SK-N-SH treated with all-trans-retinoic acid at 6 μM for 48 hours (cell line): ENCODE measurements around the gene ZSCAN25.
"Not testable (repeated sequence)": the region's sequence is repeated elsewhere in the genome, so short reads cannot be mapped to it uniquely, and the experiment has no call there.

Experiments used
- ARNTL ChIP-seq: fragments of 450-650 bp; formaldehyde crosslinking; IDR thresholded peaks from 2 replicates; pipeline ENCODE4 v1.5.0; 2020; ENCODE audit warnings: low read depth, mild to moderate bottlenecking, moderate library complexity, borderline replicate concordance
- BACH2 ChIP-seq: fragments of 250-450 bp; sonication (Bioruptor Pico); IDR thresholded peaks from 2 replicates; pipeline ENCODE4 v1.9.0; 2021; ENCODE audit warnings: mild to moderate bottlenecking, borderline replicate concordance
- ESRRG ChIP-seq: fragments of 250-450 bp; sonication (Bioruptor Pico); IDR thresholded peaks from 2 replicates; pipeline ENCODE4 v1.6.1; 2021; ENCODE audit warnings: mild to moderate bottlenecking
- ISL1 ChIP-seq: fragments of 250-450 bp; sonication (Bioruptor Pico); IDR thresholded peaks from 2 replicates; pipeline ENCODE4 v2.1.2; 2022; ENCODE audit warnings: mild to moderate bottlenecking, moderate library complexity
- PATZ1 ChIP-seq: fragments of 250-450 bp; sonication (Bioruptor Pico); IDR thresholded peaks from 2 replicates; pipeline ENCODE4 v1.8.0; 2020; ENCODE audit warnings: mild to moderate bottlenecking, moderate library complexity, borderline replicate concordance
- PPARA ChIP-seq: fragments of 250-450 bp; sonication (Bioruptor Pico); IDR thresholded peaks from 2 replicates; pipeline ENCODE4 v1.5.0; 2020; ENCODE audit warnings: mild to moderate bottlenecking, borderline replicate concordance
- TCF4 ChIP-seq: fragments of 250-450 bp; sonication (Bioruptor Pico); IDR thresholded peaks from 2 replicates; pipeline ENCODE4 v1.8.0; 2021; ENCODE audit warnings: mild to moderate bottlenecking, moderate library complexity, borderline replicate concordance
- TOX ChIP-seq: fragments of 250-450 bp; sonication (Bioruptor Pico); IDR thresholded peaks from 2 replicates; pipeline ENCODE4 v1.8.0; 2021; ENCODE audit warnings: mild to moderate bottlenecking, moderate library complexity, borderline replicate concordance
- ZFP3 ChIP-seq: fragments of 250-450 bp; sonication (Bioruptor Pico); IDR thresholded peaks from 2 replicates; pipeline ENCODE4 v1.5.0; 2020; ENCODE audit warnings: mild to moderate bottlenecking, moderate library complexity
- ZNF565 ChIP-seq: fragments of 450-650 bp; formaldehyde crosslinking; conservative IDR thresholded peaks from 2 replicates; pipeline ENCODE4 v1.5.0; 2020; ENCODE audit warnings: low read depth, mild to moderate bottlenecking, moderate library complexity
- ZNF70 ChIP-seq: fragments of 450-650 bp; formaldehyde crosslinking; IDR thresholded peaks from 2 replicates; pipeline ENCODE4 v1.5.0; 2020; ENCODE audit warnings: mild to moderate bottlenecking, moderate library complexity
- TF ChIP-seq, protein P1 (sequence below): fragments of 250-450 bp; sonication (Bioruptor Pico); IDR thresholded peaks from 2 replicates; pipeline ENCODE4 v1.5.1; 2020; ENCODE audit warnings: low read depth, mild to moderate bottlenecking, moderate library complexity

DNA sequence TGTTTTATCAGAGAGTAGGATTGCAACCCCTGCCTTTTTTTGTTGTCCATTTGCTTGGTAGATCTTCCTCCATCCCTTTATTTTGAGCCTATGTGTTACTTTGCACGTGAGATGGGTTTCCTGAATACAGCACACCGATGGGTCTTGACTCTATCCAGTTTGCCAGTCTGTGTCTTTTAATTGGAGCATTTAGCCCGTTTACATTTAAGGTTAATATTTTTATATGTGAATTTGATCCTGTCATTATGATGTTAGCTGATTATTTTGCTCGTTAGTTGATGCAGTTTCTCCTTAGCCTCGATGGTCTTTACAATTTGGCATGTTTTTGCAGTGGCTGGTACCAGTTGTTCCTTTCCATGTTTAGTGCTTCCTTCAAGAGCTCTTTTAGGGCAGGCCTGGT is 41.1 kb downstream of the ZSCAN25 start:
- TF ChIP-seq ZNF565 (CRISPR knock-in tag); ESRRG (CRISPR knock-in tag); ZFP3 (CRISPR knock-in tag); PATZ1 (CRISPR knock-in tag); TCF4; ARNTL (CRISPR knock-in tag); PPARA; TOX (CRISPR knock-in tag); BACH2 (CRISPR knock-in tag); ZNF70 (CRISPR knock-in tag); ISL1 (CRISPR knock-in tag): not testable (repeated sequence)
- TF ChIP-seq, protein P1, sequence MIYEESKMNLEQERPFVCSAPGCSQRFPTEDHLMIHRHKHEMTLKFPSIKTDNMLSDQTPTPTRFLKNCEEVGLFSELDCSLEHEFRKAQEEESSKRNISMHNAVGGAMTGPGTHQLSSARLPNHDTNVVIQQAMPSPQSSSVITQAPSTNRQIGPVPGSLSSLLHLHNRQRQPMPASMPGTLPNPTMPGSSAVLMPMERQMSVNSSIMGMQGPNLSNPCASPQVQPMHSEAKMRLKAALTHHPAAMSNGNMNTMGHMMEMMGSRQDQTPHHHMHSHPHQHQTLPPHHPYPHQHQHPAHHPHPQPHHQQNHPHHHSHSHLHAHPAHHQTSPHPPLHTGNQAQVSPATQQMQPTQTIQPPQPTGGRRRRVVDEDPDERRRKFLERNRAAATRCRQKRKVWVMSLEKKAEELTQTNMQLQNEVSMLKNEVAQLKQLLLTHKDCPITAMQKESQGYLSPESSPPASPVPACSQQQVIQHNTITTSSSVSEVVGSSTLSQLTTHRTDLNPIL = not testable (repeated sequence)
